ENCODE data around the gene HPS3.

Gene HPS3, protein sequence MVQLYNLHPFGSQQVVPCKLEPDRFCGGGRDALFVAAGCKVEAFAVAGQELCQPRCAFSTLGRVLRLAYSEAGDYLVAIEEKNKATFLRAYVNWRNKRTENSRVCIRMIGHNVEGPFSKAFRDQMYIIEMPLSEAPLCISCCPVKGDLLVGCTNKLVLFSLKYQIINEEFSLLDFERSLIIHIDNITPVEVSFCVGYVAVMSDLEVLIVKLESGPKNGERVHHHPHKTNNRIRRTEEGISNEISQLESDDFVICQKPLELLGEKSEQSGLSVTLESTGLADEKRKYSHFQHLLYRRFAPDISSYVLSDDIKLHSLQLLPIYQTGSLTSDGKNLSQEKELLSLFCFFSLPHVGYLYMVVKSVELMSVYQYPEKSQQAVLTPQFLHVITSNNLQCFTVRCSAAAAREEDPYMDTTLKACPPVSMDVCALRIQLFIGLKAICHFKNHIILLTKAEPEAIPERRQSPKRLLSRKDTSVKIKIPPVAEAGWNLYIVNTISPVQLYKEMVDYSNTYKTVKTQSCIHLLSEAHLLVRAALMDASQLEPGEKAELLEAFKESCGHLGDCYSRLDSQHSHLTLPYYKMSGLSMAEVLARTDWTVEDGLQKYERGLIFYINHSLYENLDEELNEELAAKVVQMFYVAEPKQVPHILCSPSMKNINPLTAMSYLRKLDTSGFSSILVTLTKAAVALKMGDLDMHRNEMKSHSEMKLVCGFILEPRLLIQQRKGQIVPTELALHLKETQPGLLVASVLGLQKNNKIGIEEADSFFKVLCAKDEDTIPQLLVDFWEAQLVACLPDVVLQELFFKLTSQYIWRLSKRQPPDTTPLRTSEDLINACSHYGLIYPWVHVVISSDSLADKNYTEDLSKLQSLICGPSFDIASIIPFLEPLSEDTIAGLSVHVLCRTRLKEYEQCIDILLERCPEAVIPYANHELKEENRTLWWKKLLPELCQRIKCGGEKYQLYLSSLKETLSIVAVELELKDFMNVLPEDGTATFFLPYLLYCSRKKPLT

GRCh38 chr3:149129326-149130205, at the start of gene HPS3:
Gene HPS3, plus strand, starts transcription at chr3:149129638. Its CDS starts 86 bp downstream, at chr3:149129724.
- peak; percentile 94 for DNase-seq (ENCODE audit: low read depth)
- H3K4me3 ChIP-seq (ENCODE audit: low read depth, low read length): peak within 1 kb of the TSS; percentile 99
- TF ChIP-seq CTCF (IDR thresholded peaks at IDR 0.05; ENCODE audit: low read depth, low read length): no peak
- TF ChIP-seq, protein P1, sequence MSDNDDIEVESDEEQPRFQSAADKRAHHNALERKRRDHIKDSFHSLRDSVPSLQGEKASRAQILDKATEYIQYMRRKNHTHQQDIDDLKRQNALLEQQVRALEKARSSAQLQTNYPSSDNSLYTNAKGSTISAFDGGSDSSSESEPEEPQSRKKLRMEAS (IDR thresholded peaks at IDR 0.05; ENCODE audit: low read depth, low read length): peak; percentile 69; the same call in 1 of the 2 replicates
- TF ChIP-seq MYC (IDR thresholded peaks at IDR 0.05; ENCODE audit: low read depth, low read length): no peak; the same call in 1 of the 2 replicates
- peak; percentile 94 for TF ChIP-seq POLR2A (IDR thresholded peaks at IDR 0.05; ENCODE audit: extremely low read depth, insufficient read length)

- no peak for DNase-seq (ENCODE audit: low read depth)
- TF ChIP-seq MYC (IDR thresholded peaks at IDR 0.05; ENCODE audit: low read depth, low read length): no peak
- no peak for TF ChIP-seq CTCF (IDR thresholded peaks at IDR 0.05; ENCODE audit: low read depth, low read length)
- TF ChIP-seq POLR2A (IDR thresholded peaks at IDR 0.05; ENCODE audit: extremely low read depth, insufficient read length): no peak
- TF ChIP-seq, protein P1 (IDR thresholded peaks at IDR 0.05; ENCODE audit: low read depth, low read length): no peak
- H3K4me3 ChIP-seq (ENCODE audit: low read depth, low read length): no peak overlapping the region
Observed at GRCh38 chr3:149080011-149080698, 49.3 kb upstream of the HPS3 start.

- DNase-seq (ENCODE audit: low read depth): peak; percentile 64
- no peak overlapping the region for H3K4me3 ChIP-seq (ENCODE audit: low read depth, low read length)
- TF ChIP-seq, protein P1 (IDR thresholded peaks at IDR 0.05; ENCODE audit: low read depth, low read length): no peak
- TF ChIP-seq MYC (IDR thresholded peaks at IDR 0.05; ENCODE audit: low read depth, low read length): no peak
- no peak for TF ChIP-seq CTCF (IDR thresholded peaks at IDR 0.05; ENCODE audit: low read depth, low read length)
- no peak for TF ChIP-seq POLR2A (IDR thresholded peaks at IDR 0.05; ENCODE audit: extremely low read depth, insufficient read length)
Observed at GRCh38 chr3:149080699-149081091, 48.7 kb upstream of the HPS3 start.

DNA sequence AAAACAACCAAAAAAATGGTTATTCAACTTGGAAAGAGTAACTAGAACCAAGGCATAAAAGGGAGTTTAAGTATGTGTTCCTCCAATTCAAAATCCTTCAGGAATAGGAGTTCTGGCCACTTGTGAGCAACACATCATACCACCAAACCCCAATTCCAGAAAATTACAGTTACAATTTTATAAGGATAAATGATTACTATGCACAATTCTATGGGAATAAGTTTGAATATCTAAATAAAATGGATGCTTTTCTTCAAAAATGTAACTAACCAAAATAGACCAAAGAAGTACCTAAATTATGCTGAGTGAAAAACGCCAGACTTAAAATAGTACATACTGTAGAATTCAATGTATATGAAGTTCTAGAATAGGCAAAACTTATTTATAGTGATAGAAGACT, 47.7 kb upstream of the HPS3 start:
- no peak for TF ChIP-seq MYC (IDR thresholded peaks at IDR 0.05; ENCODE audit: low read depth, low read length)
- no peak for TF ChIP-seq CTCF (IDR thresholded peaks at IDR 0.05; ENCODE audit: low read depth, low read length)
- TF ChIP-seq, protein P1 (IDR thresholded peaks at IDR 0.05; ENCODE audit: low read depth, low read length): no peak
- no peak for TF ChIP-seq POLR2A (IDR thresholded peaks at IDR 0.05; ENCODE audit: extremely low read depth, insufficient read length)
- no peak for DNase-seq (ENCODE audit: low read depth)
- H3K4me3 ChIP-seq (ENCODE audit: low read depth, low read length): no peak overlapping the region
